GM21786 (cell line): ENCODE measurements around the gene UTP11.

Experiments used
- ATAC-seq: cut with Tn5 transposase; IDR thresholded peaks from one replicate; pipeline ENCODE4 v1.9.1; 2021; ENCODE audit not compliant: unreplicated experiment

Gene UTP11

DNA sequence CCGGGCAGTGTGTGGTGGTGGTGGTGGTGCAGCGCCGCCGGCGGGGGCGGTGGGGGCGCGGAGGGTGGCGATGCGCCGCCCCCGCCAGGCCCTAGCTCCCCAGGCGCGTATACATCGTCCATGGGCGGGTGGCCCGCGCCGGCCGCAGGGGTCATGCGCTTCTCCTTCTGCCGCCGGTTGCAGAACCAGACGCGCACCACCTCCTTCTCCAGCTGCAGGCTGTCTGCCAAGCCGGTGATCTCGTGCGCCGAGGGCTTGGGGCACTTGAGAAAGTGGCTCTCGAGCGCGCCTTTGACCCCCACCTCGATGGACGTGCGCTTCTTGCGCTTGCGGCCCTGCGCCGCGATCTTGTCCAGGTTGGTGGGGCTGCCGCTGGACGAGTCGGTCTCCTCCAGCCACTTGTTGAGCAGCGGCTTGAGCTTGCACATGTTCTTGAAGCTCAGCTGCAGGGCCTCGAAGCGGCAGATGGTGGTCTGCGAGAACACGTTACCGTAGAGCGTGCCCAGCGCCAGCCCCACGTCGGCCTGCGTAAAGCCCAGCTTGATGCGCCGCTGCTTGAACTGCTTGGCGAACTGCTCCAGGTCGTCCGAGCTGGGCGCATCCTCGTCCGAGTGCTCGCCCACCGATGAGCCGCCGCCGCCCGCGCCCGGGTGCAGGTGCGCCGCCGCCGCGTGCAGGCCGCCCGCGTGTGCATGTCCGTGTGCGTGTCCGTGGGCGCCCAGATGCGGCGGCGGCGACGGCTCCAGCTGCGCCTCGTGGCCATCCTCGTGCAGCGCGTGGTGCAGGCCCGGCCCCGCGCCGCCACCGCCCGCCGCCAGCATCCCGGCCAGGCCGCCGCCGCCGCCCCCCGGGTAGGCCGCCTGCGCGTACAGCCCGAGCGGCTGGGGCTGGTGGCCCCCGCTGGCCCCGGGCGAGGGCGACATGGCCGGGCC is 33.1 kb downstream of the UTP11 start:
- ATAC-seq, result peak; percentile 5

DNA sequence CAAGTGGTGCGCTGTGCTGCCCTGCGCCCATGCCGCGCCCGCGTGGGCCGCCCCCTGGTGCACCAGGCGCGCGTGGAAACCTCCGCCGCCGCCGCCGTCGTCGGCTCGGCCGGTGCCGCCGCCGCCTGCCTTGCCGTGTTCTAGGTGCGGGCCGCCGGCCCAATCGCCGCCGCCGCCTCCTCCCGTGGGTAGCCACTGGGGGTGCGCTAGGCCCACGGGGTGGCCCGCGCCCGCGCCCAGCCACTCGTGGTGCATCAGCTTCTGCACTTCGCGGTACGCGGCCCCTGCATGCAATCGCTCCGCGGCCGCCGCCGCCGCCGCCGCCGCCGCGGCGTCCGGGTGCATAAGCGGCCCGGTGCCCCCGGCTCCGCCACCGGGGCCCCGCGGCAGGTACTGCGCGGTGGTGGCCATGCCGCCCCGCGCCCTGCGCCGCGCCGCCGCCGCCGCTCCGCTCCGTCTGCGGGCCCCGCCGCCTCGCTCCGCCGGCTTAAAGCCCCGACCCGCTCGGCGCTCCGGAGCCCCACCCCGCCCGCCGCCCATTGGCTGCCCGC is 33.9 kb downstream of the UTP11 start, which contains the start of gene POU3F1:
Gene POU3F1, minus strand, starts transcription at position 461 of the 551 bp plus-strand sequence. Its CDS starts 50 bp downstream, at position 411.
- peak; percentile 15 for ATAC-seq

DNA sequence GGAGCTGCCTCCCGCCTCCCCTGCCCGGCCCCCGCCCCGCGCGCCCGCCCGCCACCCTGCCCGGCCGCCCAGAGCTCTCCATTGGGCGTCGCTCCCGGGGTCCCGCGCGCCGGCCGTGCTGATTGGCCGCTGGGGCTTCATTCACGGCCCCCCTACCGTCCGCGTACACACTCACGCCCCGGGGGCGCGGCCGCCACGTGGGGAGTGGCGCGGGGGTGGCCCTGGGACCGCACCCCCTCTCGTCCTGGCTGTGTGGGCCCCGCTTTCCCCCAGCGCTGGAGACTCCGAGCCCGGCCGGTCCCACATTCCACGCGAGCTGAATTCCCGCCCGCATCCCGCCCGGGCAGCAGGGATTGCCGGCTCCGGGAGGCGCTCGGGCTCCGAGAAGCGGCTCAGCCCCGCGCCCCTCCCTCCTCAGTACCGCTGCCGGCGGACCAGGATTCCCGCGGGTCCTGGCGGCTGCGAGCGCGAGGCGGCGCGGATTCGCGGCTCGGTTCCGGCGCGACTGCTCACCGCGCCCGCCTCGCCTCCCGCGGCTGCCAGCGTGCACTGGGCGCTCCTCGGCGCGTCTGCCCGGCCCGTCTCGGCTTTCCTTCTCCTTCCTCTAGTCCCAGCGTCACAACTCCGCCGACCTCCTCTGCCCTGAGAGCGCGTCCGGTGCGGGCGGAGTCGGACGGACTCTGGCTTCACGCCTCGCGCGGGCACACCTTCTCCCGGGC is 34.5 kb downstream of the UTP11 start:
- ATAC-seq, result peak; percentile 51

DNA sequence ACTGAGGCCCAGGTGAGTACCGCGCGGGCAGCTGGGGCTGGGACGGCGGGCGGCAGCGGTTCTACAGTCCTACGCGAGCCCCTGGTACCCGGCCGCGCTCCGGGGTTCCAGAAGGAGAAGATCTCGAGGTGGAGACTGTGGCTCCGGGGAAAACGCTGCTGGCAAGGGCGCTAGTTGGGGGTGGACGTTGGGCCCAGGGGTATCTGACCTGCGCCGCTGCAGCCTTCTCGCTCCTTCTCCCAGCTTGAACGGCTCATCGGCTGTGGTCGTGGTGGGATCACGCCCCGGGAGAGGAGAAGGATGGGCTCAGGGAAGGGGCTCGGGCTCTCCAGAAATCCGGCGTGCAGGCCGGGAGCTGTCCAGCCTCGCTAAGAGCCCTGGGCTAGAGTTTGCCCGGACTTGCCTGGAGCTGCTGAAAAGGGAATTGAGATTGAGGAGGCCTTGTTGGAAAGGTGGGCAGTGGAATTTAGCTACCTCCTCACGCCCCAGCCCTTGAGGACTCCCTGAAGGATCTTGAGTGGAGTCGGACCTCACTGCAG is 35.1 kb downstream of the UTP11 start:
- no peak for ATAC-seq

DNA sequence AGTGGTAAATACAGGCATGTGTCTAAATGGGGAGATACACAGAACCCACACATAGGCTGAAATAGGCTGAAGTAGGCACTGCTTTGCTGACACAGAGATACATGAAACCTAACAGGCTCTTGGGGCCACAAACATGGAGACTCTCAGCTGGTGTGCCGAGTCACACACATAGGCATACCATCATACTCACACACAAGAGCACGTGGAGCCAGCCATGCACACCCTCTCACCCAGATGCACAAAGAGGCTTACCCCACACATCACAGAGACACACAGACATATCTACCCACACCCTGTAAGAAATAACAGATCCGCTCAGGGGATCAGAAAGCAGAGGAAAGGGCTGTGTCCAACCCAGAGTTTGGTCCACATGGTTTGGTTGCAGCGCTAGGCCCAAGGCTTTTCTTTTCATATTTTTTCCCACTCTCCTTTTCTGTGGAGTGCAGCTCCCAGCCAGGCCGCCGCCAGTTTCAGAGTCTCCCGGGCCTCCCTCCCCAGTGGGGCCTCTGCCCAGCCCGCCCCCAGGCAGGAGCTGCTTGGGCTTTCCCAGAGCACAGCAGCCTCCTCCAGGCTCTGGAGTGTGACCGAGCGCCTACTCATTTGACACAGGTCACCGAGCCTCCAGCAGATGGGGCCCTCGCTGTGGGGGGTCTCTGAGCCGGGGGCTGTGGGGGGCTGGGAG is 38.0 kb downstream of the UTP11 start:
- ATAC-seq, result no peak

DNA sequence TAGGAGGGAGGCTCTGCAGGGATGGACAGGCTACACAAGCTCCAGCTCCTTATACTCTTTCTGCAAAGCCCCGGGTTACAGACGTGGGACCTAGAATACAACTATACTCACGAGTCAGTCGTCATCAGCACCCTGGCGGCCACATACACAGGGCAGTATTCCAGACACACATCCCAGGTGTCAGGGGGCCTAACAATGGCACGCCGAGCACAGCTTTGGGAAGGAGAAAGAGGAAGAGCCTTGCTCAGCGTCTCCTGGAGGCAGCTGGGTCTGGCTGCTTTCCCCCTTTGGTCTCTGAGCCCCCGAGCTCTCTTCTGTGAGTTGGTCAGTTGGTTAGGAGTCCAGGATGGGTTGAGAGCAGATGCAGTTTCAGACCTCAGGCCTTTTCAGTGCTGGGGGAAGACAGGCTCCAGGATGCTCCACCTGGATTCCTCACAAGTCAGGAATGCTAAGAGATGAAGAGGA is 38.6 kb downstream of the UTP11 start:
- no peak for ATAC-seq

DNA sequence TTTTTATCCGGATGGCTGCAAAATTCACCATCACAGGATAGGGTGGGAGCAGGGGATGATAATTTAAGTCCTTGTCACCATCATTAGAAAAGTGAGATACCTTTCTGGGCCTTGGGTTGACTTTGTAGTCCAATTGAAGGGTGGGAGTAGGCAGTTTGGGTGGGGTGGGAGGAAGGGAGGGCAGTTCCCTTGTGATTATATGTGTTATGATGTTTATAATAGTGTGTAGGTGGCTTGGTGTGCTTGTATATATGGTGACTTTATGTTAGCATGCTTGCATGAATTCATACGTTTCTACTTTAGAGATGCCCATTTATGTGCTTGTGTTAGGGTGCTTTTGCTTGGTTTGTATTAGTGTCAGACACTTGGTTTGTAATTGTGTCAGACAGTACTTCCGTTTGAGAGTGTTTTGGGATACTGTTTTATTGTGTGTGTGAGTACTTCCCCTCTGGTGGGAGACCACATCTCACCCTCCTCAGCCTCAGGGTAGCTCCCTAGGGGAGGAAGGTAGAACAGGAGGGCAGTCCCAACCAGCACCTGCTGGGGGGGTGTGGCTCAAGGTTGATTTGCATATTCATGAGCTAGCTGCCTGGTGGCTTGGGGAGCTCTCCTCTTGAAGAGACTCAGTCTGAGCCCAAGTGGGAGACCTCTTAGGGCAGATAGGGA is 40.3 kb downstream of the UTP11 start:
- ATAC-seq, result no peak

DNA sequence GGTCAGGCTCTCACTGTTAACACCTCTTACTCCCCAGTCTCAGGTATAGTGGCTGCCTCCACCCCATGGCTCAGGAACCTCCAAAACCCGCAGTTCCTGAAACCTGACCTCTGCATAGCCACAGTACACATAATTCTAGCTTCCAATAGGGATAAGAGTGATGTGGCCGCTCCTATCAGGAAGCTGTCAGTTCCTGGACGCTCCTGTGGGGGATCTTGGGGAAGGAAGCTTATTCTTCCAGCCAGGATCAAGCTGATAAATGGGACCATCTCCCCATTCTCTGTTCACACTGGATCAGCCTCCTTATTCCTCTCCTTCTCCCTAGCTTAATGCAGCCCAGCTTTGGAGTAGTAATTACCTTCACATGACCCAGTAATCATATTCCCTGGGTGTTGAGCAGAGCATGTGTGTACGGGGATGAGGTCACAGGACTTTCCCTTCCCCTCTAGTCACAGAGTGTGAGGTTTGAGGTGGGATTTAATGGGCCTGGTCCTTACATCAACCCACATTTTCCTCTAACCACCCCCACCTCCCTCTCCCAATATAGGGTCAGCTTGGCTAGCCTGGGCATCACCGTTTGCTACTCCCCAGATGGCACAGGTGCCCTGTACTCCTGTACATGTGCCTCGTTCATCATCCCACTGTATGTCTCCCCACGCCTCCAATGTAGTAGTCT is 41.0 kb downstream of the UTP11 start:
- no peak for ATAC-seq

DNA sequence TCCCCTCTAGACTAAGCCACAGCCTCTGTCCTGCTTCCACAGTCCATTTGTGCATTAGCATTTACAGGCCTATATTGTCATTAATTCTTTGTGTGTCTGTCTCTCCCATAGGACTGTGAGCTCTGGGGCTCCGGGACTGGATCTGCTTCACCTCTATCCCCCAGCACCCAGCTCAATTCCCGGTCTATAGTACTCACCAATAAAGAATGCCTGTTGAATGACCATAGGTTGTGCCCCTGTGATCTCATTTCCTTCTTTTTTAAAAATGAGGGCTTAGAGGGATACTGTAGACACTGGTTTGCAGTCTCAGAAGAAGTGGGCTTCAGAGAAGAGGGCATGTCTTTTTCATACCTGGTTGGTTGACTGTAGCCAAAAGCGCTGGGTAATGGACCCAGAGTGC is 42.9 kb downstream of the UTP11 start:
- ATAC-seq, result no peak

DNA sequence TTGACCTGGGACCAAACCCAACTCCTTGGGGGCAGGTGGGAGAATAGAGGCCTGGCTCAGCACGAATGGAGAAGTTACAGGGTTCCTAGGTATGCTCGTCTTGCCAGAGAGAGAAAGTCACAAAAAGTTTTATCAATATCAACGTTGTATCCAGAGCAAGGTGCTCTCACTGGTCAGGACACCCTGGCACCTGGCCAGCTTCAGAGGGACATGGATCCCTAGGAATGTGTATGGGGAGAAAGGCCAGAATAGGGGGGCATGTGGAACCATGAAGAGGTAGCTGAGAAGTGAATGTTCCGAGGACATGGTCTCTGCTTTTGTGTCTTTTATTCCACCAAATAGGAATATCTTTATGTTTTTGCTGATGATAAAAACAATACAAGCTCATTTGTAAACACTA is 43.4 kb downstream of the UTP11 start:
- ATAC-seq, result no peak

DNA sequence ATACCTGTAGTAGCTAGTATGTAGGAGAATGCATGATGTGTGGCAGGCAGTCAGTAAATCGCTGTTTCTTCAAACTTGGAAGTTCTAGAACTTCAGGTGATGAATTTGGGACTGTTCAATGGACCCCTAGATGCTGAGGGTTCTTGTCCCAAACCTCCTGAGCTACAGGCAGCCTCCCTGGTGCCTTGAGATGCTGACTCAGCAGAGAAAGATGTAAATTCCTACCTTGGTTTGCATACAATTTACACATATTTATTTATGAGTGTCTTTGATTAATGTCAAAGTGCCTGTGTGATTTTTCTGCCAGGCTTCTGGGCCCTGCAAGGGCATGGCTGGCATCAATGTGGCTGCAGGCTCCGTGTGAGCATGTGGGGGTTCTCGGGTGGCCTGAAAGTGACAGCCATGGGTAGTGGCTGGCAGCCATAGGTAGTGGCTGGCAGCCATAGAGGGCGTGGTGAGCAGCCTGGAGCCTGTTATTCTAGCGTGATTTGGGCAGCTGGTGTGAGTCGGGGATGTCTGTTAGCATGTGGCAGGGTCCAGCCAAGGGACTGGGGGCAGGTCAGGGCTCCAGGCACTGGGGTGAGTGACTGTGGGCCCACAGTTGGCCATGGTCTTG is 47.2 kb downstream of the UTP11 start:
- ATAC-seq, result no peak

DNA sequence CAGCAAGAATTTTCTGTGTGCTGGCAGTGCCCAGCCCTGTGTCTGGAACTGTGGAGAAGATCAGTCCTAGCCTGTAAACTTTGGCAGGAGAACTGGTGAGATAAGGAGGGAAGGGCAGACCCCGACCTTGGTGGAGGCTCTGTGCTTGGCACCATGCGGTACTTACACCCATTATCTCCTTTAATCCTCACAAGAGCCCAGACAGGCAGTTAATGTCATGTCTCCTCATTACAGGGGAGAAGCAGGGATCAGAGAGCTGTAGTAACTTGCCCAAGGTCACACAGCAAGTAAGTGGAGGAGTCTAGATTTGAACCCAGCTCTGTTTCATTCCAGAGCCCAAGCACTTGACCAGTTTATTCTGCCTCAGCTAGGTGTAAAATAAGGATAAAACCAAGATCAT is 48.0 kb downstream of the UTP11 start:
- ATAC-seq, result no peak

DNA sequence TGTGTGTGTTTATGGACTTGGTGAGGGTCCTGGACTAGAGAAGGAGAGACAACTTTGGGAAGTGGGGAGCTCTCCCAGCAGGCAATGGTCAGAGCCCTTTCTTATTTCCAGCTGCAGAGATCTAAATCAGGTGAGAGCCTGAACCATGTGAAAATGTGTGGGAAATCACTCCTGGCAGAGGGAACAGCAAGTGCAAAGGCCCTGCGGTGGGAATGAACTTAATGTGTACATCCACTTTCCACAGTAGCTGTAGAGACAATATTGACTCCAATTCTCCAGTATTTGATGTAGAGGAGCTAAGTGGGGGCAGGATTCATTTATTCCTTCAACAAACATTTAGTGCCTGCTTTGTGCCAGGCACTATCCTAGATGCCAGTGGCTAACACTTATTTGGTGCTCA is 48.8 kb downstream of the UTP11 start:
- no peak for ATAC-seq

DNA sequence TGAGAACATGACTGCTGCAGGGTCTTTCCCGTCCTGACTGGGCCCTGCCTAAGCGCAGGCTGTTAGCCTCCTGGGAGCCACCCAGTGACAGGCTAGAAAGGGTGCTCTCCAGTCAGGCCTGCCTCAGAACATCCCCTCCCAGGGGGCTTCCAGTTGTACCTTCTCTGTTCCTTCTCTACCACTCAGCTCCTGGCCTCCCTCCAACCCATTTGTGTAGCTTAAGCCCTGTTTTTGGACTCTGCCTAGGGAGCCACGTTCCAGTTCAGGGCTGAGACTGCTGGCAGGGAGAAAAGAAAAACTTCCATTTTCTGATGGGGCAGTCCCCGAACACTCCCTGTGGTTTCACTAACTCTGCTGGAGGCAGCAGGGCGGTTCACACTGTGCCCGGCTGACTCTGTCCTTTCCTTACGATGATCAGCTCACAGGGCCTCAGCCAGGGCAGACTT is 49.4 kb downstream of the UTP11 start:
- peak; percentile 78 for ATAC-seq

DNA sequence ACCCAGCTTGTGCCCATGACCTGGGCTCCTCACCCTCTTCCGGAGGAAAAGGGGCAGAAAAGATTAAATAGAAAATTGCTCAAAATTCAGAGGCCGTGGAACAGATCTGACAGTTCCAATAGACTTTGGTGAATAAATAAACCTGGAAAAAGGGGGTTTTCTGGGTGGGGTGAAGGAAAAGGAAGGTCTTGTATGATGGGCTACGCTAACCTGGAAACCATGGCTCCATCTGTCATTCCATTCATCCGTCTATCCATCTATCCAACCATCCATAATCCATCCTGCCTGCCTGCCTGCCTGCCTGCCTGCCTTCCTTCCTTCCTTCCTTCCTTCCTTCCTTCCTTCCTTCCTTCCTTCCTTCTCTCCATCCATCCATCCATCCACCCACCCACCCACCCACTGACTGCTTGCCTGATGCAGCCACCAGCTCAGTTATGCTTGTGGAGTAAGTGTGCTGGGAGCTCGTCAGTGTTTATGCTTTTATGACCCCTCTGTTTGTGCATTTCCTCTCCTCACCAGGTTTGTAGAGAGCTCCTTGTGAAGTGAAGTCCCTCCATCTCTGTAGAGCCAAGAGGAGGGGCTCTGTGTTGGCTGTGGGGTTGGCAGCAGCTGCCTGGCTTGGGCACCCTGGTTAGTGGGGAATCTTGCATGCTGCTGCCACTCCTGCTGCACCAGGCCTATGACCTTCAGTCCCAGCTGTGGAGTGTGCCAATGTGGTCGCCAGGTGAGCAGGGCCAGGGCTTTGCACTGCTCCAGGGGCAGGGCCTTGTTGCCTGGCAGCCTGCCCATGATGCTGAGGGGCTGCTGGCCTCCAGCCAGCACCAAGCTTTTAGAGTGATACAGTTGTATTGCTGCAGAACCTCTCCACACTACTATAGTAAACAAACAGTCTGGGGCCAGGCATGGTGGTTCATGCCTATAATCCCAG is 50.1 kb downstream of the UTP11 start:
- ATAC-seq, result no peak

DNA sequence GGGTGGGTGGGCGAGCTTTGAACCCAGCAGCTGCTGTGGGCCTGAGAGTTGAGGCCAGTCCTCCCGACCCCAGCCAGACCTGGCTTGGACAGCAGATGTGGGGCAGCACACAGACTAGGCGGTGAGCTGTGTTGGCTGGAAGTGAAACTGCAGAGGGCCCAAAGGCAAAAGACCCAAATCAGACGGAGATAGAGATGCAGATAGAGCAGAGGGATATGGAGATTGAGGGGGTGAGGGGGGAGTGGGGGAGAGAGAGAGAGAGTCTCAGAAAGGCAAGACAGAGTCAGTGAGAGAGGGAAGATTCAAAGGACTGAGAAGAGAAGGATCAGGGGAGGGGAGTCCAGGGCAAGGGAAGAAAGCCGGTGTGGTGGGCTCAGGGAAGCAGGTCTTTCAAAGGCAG is 51.1 kb downstream of the UTP11 start:
- no peak for ATAC-seq

DNA sequence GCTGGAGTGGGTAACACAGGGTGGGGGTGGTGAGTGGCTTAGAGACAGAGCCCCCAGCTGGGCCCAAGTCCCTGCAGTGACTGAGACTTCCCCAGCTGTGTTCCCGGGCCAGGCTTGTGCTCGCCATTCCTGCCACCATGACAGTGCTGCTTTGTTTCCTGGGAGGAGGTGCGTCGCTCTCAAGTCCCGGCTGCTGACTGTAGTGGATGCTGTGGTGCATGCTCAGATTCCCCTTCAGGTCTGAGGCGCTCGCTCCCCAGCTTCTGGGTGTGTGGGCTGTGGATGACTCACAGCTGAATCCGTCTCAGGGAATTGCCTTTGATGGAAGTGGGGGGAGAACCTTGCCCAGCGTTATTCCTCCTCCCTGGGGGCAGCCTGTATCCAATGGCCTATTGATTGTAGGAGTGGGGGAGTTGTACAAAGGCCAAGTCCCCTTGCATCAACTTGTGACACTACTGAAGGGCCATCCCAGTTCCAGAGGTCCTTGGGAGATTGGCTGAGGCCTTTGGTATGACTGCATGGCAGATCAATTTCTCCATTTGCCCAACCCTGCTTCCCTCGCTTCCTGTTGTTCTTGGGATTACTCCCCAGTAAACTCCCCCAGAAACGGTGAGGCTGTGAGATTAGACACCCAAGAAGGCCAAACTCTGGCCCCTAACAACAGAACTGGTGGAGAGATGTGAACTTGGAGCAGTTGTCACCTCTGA is 51.8 kb downstream of the UTP11 start:
- no peak for ATAC-seq
